SH-SY5Y (cell line): Measurements from ENCODE around the gene KYAT1.

Source experiments
- GATA2 ChIP-seq: IDR thresholded peaks from 2 replicates; pipeline ENCODE4 v1.6.1; 2011; ENCODE audit warnings: mild to moderate bottlenecking, low read depth, low read length
- GATA3 ChIP-seq: IDR thresholded peaks from 2 replicates; pipeline ENCODE4 v1.6.1; 2011; ENCODE audit warnings: low read depth, mild to moderate bottlenecking, low read length, moderate library complexity

GRCh38 chr9:128870128-128870940, 11.4 kb downstream of the KYAT1 start:
- TF ChIP-seq GATA2, result no peak
- no peak for TF ChIP-seq GATA3
